PC-9 (cell line): Measurements from ENCODE around the gene KCTD13.

ENCODE experiments used
- EZH2 ChIP-seq: fragments of 200-600 bp; sonication (generic); IDR thresholded peaks from 2 replicates; pipeline ENCODE4 v1.8.0; 2017; ENCODE audit warnings: antibody characterized with exemption, low read depth
- TF ChIP-seq, protein P1 (sequence below): fragments of 200-600 bp; sonication (generic); conservative IDR thresholded peaks from 2 replicates; pipeline ENCODE4 v1.6.1; 2017; ENCODE audit warnings: mixed run types, antibody characterized with exemption, mild to moderate bottlenecking, moderate library complexity

DNA sequence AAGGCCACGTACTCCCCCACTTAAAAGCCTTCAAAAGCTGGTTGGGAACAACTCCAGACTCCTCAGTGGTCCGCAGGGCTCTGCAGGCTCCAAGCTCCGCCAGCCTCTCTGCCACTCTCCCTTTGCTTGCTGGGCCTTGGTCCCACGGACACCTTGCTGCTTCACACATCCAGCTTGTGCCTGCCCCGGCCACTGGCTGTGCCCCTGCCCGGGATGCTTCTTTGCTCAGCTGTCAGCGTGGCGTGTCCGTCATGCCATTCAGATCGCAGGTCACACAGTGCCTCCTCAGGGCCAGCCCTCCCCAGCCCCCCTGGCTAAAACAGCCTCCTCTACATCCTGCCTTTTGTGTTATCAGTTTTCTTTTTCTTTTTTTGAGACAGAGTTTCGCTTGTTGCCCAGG is 13.9 kb downstream of the KCTD13 start:
- TF ChIP-seq, protein P1, sequence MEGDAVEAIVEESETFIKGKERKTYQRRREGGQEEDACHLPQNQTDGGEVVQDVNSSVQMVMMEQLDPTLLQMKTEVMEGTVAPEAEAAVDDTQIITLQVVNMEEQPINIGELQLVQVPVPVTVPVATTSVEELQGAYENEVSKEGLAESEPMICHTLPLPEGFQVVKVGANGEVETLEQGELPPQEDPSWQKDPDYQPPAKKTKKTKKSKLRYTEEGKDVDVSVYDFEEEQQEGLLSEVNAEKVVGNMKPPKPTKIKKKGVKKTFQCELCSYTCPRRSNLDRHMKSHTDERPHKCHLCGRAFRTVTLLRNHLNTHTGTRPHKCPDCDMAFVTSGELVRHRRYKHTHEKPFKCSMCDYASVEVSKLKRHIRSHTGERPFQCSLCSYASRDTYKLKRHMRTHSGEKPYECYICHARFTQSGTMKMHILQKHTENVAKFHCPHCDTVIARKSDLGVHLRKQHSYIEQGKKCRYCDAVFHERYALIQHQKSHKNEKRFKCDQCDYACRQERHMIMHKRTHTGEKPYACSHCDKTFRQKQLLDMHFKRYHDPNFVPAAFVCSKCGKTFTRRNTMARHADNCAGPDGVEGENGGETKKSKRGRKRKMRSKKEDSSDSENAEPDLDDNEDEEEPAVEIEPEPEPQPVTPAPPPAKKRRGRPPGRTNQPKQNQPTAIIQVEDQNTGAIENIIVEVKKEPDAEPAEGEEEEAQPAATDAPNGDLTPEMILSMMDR, result no peak
- TF ChIP-seq EZH2, result no peak
